Measurements from ENCODE around the gene ABCC2.

The ABCC2 gene

GRCh38 chr10:99870123-99870730 lies 87.8 kb downstream of the ABCC2 start:
- no peak for DNase-seq (ENCODE audit: low read depth)
- no peak overlapping the region for H3K4me3 ChIP-seq (ENCODE audit: low read depth, low read length)
- no peak for TF ChIP-seq CTCF (IDR thresholded peaks at IDR 0.05; ENCODE audit: control insufficient read depth, extremely low read depth, insufficient read depth)

GRCh38 chr10:99872367-99873162 lies 90.1 kb downstream of the ABCC2 start:
- no peak for DNase-seq (ENCODE audit: low read depth)
- no peak for TF ChIP-seq CTCF (IDR thresholded peaks at IDR 0.05; ENCODE audit: control insufficient read depth, extremely low read depth, insufficient read depth)
- H3K4me3 ChIP-seq (ENCODE audit: low read depth, low read length), result no peak overlapping the region

- DNase-seq (ENCODE audit: low read depth), result no peak
- TF ChIP-seq CTCF (IDR thresholded peaks at IDR 0.05; ENCODE audit: control insufficient read depth, extremely low read depth, insufficient read depth), result no peak
- no peak overlapping the region for H3K4me3 ChIP-seq (ENCODE audit: low read depth, low read length)
These were observed 91.4 kb downstream of the ABCC2 start for GRCh38 chr10:99873846-99874245.

GRCh38 chr10:99874341-99875085 lies 92.1 kb downstream of the ABCC2 start:
- TF ChIP-seq CTCF (IDR thresholded peaks at IDR 0.05; ENCODE audit: control insufficient read depth, extremely low read depth, insufficient read depth), result no peak
- H3K4me3 ChIP-seq (ENCODE audit: low read depth, low read length), result no peak overlapping the region

GRCh38 chr10:99875473-99875872 lies 93.0 kb downstream of the ABCC2 start:
- no peak overlapping the region for H3K4me3 ChIP-seq (ENCODE audit: low read depth, low read length)
- TF ChIP-seq CTCF (IDR thresholded peaks at IDR 0.05; ENCODE audit: control insufficient read depth, extremely low read depth, insufficient read depth), result no peak
- no peak for DNase-seq (ENCODE audit: low read depth)

More at GRCh38 chr10:99874341-99875085, 92.1 kb downstream of the ABCC2 start:
- DNase-seq (ENCODE audit: low read depth), result no peak

GRCh38 chr10:99880080-99880835 lies 97.8 kb downstream of the ABCC2 start:
- TF ChIP-seq CTCF (IDR thresholded peaks at IDR 0.05; ENCODE audit: control insufficient read depth, extremely low read depth, insufficient read depth), result no peak
- H3K4me3 ChIP-seq (ENCODE audit: low read depth, low read length), result no peak overlapping the region

More at GRCh38 chr10:99880080-99880835, 97.8 kb downstream of the ABCC2 start:
- no peak for DNase-seq (ENCODE audit: low read depth)
